ENCODE results near the gene KCNJ18.
"Not testable (repeated sequence)": the region's sequence is repeated elsewhere in the genome, so short reads cannot be mapped to it uniquely, and the experiment has no call there.

Gene KCNJ18

GRCh38 chr17:21705021-21705601, 12.8 kb downstream of the KCNJ18 start:
- no peak for DNase-seq

GRCh38 chr17:21705746-21706145, 13.4 kb downstream of the KCNJ18 start:
- not testable (repeated sequence) for DNase-seq

- not testable (repeated sequence) for DNase-seq
Observed at GRCh38 chr17:21706546-21706945, 14.2 kb downstream of the KCNJ18 start.

GRCh38 chr17:21707131-21707530, 14.8 kb downstream of the KCNJ18 start:
- DNase-seq = not testable (repeated sequence)

- DNase-seq = not testable (repeated sequence)
Observed at GRCh38 chr17:21707711-21708611, 15.6 kb downstream of the KCNJ18 start.

GRCh38 chr17:21708612-21709535, 16.6 kb downstream of the KCNJ18 start:
- not testable (repeated sequence) for DNase-seq

- DNase-seq = not testable (repeated sequence)
Observed at GRCh38 chr17:21709994-21710393, 17.7 kb downstream of the KCNJ18 start.

GRCh38 chr17:21710486-21710885, 18.2 kb downstream of the KCNJ18 start:
- DNase-seq = not testable (repeated sequence)

- no peak for DNase-seq
Observed at GRCh38 chr17:21711182-21711581, 18.9 kb downstream of the KCNJ18 start.

- DNase-seq = not testable (repeated sequence)
Observed at GRCh38 chr17:21713020-21713419, 20.7 kb downstream of the KCNJ18 start.

GRCh38 chr17:21713631-21714030, 21.3 kb downstream of the KCNJ18 start:
- not testable (repeated sequence) for DNase-seq

- not testable (repeated sequence) for DNase-seq
Observed at GRCh38 chr17:21714676-21715075, 22.4 kb downstream of the KCNJ18 start.

GRCh38 chr17:21715877-21716276, 23.6 kb downstream of the KCNJ18 start:
- not testable (repeated sequence) for DNase-seq

- DNase-seq = not testable (repeated sequence)
Observed at GRCh38 chr17:21718971-21719370, 26.6 kb downstream of the KCNJ18 start.

GRCh38 chr17:21719511-21720226, 27.3 kb downstream of the KCNJ18 start:
- DNase-seq = not testable (repeated sequence)

GRCh38 chr17:21720566-21720965, 28.2 kb downstream of the KCNJ18 start:
- not testable (repeated sequence) for DNase-seq

- DNase-seq = not testable (repeated sequence)
Observed at GRCh38 chr17:21722268-21722667, 29.9 kb downstream of the KCNJ18 start.

- not testable (repeated sequence) for DNase-seq
Observed at GRCh38 chr17:21724216-21725006, 32.1 kb downstream of the KCNJ18 start.

GRCh38 chr17:21731076-21731475, 38.8 kb downstream of the KCNJ18 start:
- DNase-seq = not testable (repeated sequence)

- not testable (repeated sequence) for DNase-seq
Observed at GRCh38 chr17:21733931-21734330, 41.6 kb downstream of the KCNJ18 start.

GRCh38 chr17:21735814-21736213, 43.5 kb downstream of the KCNJ18 start:
- not testable (repeated sequence) for DNase-seq

Data from RPMI8226 (cell line).